ENCODE measurements around the gene ZNF385B.

GRCh38 chr2:179455172-179455524, 406.3 kb downstream of the ZNF385B start:
- no peak for TF ChIP-seq CTCF (IDR thresholded peaks at IDR 0.05)
- TF ChIP-seq EZH2 (IDR thresholded peaks at IDR 0.05; ENCODE audit: borderline replicate concordance, insufficient read depth, low read depth, low read length, poor library complexity, severe bottlenecking): no peak

Data from B cell (primary cell).